ENCODE measurements around the gene SERINC5.

Gene SERINC5

DNA sequence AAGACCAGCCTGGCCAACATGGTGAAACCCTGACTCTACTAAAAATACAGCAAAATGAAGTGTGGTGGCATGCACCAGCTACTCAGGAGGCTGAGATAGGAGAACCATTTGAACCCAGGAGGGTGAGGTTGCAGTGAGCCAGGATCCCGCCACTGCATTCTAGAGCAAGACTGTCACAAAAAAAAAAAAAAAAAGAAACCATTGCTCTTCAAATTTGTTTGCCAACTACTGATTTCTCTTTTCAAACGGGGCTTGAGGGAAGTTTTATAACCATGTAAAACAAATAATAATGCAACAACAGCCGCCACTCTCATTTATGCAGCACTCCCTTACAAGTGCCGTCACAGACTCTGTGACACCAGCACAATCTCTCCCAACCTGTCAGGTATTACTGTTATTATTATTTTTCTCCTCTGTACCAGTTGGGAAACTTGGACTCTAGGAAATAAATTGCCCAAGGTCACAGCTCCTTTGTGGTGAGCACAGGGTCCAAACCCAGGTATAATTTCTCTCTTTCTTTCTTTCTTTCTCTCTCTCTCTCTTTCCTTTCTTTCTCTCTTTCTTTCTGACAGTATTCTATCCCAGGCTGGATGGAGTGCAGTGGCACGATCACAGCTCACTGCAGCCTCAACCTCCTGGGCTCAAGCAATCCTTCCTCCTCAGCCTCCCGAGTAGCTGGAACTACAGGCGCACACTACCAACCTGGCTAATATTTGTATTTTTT is 25.4 kb downstream of the SERINC5 start:
- FAIRE-seq (no peak), DNase-seq (ENCODE audit: insufficient read length, low spot score) (no peak)
- TF ChIP-seq, protein P1, sequence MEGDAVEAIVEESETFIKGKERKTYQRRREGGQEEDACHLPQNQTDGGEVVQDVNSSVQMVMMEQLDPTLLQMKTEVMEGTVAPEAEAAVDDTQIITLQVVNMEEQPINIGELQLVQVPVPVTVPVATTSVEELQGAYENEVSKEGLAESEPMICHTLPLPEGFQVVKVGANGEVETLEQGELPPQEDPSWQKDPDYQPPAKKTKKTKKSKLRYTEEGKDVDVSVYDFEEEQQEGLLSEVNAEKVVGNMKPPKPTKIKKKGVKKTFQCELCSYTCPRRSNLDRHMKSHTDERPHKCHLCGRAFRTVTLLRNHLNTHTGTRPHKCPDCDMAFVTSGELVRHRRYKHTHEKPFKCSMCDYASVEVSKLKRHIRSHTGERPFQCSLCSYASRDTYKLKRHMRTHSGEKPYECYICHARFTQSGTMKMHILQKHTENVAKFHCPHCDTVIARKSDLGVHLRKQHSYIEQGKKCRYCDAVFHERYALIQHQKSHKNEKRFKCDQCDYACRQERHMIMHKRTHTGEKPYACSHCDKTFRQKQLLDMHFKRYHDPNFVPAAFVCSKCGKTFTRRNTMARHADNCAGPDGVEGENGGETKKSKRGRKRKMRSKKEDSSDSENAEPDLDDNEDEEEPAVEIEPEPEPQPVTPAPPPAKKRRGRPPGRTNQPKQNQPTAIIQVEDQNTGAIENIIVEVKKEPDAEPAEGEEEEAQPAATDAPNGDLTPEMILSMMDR (IDR thresholded peaks at IDR 0.05; ENCODE audit: insufficient read depth, missing control alignments) = no peak

DNA sequence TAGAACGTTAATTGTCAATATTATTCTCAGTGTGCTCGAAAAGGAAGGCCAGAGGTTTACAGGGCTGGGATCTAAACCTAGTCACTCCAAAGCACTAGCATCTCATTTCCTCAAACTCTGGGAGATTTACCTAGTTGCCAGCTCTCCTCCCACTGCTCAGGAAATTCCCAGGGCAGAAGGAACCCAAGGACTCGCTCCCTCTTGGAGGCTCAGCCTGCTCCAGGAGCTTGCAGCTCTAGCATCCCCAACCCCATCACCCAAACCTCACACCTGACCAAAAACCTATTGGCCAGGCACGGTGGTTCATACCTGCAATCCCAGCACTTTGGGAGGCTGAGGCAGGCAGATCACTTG is 26.0 kb downstream of the SERINC5 start:
- no peak for DNase-seq (ENCODE audit: insufficient read length, low spot score)
- TF ChIP-seq, protein P1 (IDR thresholded peaks at IDR 0.05; ENCODE audit: insufficient read depth, missing control alignments) = no peak
- no peak for FAIRE-seq

DNA sequence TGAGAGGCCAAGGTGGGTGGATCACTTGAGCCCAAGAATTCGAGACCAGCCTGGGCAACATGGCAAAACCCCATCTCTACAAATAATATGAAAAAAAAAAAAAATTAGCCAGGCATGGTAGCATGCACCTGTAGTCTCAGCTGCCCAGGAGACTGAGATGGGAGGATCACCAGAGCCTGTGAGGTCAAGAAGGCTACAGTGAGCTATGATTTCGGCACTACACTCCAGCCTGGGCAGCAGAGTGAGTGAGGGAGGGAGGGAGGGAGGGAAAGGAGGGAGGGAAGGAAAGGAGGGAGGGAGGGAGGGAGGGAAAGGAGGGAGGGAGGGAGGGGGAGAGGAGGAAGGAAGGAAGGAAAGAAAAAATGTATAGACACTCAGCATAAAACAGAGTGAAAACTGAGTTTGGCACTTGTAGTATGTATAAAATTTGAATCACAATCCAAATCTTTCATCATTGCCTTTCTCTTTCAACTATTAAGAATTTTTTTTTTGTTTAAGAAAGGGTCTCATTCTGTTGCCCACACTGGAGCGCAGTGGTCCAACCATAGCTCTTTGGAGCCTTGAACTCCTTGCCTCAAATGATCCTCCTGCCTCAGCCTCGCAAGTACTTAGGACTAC is 27.8 kb downstream of the SERINC5 start:
- TF ChIP-seq, protein P1 (IDR thresholded peaks at IDR 0.05; ENCODE audit: insufficient read depth, missing control alignments) = no peak
- DNase-seq (ENCODE audit: insufficient read length, low spot score) (no peak), FAIRE-seq (no peak)

DNA sequence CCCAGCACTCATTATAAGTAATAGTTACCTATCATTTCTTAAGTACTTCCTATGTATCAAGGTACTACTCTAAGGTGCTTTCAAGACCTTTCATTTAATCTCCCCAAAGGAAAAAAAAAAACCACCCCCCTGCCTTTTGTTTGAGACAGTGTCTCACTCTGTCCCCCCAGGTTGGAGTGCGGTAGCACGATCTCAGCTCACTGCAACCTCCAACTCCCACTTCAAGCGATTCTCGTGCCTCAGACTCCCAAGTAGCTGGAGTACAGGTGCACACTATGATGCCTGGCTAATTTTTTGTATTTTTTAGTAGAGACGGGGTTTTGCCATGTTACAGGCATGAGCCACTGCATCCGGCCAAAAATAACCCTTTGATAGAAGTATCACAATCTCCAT is 29.9 kb downstream of the SERINC5 start:
- DNase-seq (ENCODE audit: insufficient read length, low spot score) (no peak), FAIRE-seq (no peak)
- TF ChIP-seq, protein P1 (IDR thresholded peaks at IDR 0.05; ENCODE audit: insufficient read depth, missing control alignments) = no peak

DNA sequence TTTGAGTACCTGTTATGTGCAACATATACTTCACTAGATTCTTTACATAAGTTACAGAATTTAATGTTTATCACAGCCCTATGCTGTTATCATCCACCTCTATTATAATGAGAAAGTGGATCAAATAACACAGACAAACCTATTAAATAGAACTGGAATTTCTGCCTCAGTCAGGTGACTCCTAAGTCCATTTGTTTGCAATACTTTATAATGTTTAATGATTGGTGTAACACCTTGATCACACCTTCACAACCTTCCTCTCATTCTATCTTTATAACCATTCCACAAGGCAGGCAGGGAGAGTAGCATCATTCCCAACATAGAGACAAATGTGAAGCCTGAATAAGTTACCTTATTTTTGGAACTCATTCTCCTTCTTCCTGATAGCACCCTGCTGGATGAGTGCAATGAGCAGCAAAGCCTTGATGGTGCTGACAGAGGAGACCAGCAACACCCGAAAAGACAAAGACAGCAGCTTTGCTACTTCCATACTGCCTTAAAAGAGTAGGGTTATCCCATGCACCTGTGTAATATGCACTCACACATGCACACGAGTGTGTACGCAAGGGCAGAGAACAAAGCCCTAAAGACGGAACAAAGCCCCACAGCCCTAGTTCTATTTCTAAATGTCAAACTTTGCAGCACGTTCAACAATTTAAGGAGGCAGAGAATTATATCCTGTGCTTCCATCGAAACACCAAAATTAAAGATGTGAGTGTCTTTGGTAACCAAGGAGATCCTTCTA is 30.5 kb downstream of the SERINC5 start:
- TF ChIP-seq, protein P1 (IDR thresholded peaks at IDR 0.05; ENCODE audit: insufficient read depth, missing control alignments) = no peak
- DNase-seq (ENCODE audit: insufficient read length, low spot score) = no peak
- no peak for FAIRE-seq

DNA sequence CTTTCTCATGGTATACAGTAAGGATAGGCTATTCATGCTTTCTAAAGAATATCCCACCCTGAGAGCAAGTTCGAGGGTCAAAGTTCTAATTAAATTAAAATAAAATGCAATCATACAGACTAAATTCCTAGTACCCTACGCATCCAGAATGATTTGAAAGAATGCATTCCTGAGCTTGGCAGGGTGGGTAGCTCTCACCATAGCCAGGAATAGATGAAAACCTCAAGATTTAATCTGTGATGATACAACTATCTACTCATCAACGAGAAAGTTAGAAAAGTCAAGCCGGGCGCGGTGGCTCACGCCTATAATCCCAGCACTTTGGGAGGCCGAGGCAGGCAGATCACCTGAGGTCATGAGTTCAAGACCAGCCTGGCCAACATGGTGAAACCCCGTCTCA is 32.3 kb downstream of the SERINC5 start:
- TF ChIP-seq, protein P1 (IDR thresholded peaks at IDR 0.05; ENCODE audit: insufficient read depth, missing control alignments) = no peak
- no peak for FAIRE-seq

More for the DNA sequence above, 32.3 kb downstream of the SERINC5 start:
- DNase-seq (ENCODE audit: insufficient read length, low spot score) = no peak

Data from D721Med (cell line).